Parathyroid adenoma (tissue), 2 donors: Measurements from ENCODE around the gene STAG2.
"Not testable (repeated sequence)": the region's sequence is repeated elsewhere in the genome, so short reads cannot be mapped to it uniquely, and the experiment has no call there.

Experiments
- H2AFZ ChIP-seq: fragments of 300-600 bp; sonication (generic); one replicate; pipeline ENCODE4 v1.7.0; 2017; ENCODE audit warnings: antibody characterized with exemption, mild to moderate bottlenecking
- H3K27ac ChIP-seq: fragments of 300-600 bp; sonication (generic); one replicate; pipeline ENCODE4 v1.7.0; 2017
- H3K27me3 ChIP-seq: fragments of 300-600 bp; sonication (generic); one replicate; pipeline ENCODE4 v1.7.0; 2017; ENCODE audit warnings: low read length; ENCODE audit not compliant: control insufficient read depth, insufficient read depth
- H3K36me3 ChIP-seq: fragments of 300-600 bp; sonication (generic); one replicate; pipeline ENCODE4 v1.7.0; 2017; ENCODE audit warnings: low read length; ENCODE audit not compliant: control insufficient read depth, insufficient read depth
- H3K4me1 ChIP-seq: fragments of 300-600 bp; sonication (generic); one replicate; pipeline ENCODE4 v1.7.0; 2017; ENCODE audit warnings: control low read depth
- H3K4me2 ChIP-seq: fragments of 300-600 bp; sonication (generic); one replicate; pipeline ENCODE4 v1.7.0; 2017; ENCODE audit warnings: low read length
- H3K4me3 ChIP-seq: fragments of 300-600 bp; sonication (generic); one replicate; pipeline ENCODE4 v1.7.0; 2017; ENCODE audit warnings: low read depth, low read length
- H3K79me2 ChIP-seq: fragments of 300-600 bp; sonication (generic); one replicate; pipeline ENCODE4 v1.7.0; 2017; ENCODE audit warnings: control low read depth
- H3K9ac ChIP-seq: fragments of 300-600 bp; sonication (generic); one replicate; pipeline ENCODE4 v1.7.0; 2017; ENCODE audit warnings: mild to moderate bottlenecking
- H3K9me3 ChIP-seq: fragments of 300-600 bp; sonication (generic); one replicate; pipeline ENCODE4 v1.7.0; 2017; ENCODE audit warnings: low read length; ENCODE audit not compliant: control insufficient read depth
- CTCF ChIP-seq: fragments of 300-600 bp; sonication (generic); IDR thresholded peaks from one replicate; pipeline ENCODE4 v1.7.0; 2017; ENCODE audit warnings: antibody characterized with exemption, mild to moderate bottlenecking
- donor health status: primary hyperparathyroidism.

STAG2 gene

GRCh38 chrX:124097116-124097515, 135.6 kb downstream of the STAG2 start:
- Histone ChIP-seq H3K9ac (no peak overlapping the region), H3K4me1 (no peaks in the 10 kb centered on the region), H3K27me3 (no peaks in the 10 kb centered on the region), H3K4me2 (no peak overlapping the region), H3K79me2 (no peaks in the 10 kb centered on the region), H3K27ac (no peak overlapping the region), H3K9me3 (no peaks in the 10 kb centered on the region), H3K36me3 (no peaks in the 10 kb centered on the region), H2AFZ (no peak overlapping the region), H3K4me3 (no peak overlapping the region)
- no peak for TF ChIP-seq CTCF

DNA sequence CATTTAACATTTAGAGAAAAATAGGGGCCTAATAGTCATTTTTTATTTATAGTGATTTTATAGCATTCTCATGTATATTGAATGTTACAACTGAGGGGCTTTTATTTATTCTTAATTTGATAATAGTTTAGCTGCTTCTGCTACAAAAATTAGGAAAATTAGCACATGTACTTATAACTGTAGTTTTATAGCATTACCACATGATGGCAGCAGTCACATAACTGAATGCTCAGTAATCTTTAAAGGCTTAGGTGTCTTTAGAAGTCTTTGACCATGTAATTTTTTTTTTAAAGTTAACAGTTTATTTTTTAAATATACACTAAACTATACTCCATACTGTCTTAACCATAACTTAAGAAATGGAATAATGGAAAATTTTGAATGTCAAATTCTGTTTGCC, 136.6 kb downstream of the STAG2 start:
- H2AFZ ChIP-seq = no peak overlapping the region
- H3K9me3 ChIP-seq = no peaks in the 10 kb centered on the region
- no peaks in the 10 kb centered on the region for H3K36me3 ChIP-seq
- H3K4me2 ChIP-seq = no peak overlapping the region
- H3K27me3 ChIP-seq = no peaks in the 10 kb centered on the region
- H3K4me3 ChIP-seq = no peak overlapping the region
- TF ChIP-seq CTCF = peak; percentile 36
- H3K27ac ChIP-seq = no peak overlapping the region
- H3K9ac ChIP-seq = no peak overlapping the region
- H3K79me2 ChIP-seq = no peaks in the 10 kb centered on the region
- H3K4me1 ChIP-seq = no peaks in the 10 kb centered on the region

DNA sequence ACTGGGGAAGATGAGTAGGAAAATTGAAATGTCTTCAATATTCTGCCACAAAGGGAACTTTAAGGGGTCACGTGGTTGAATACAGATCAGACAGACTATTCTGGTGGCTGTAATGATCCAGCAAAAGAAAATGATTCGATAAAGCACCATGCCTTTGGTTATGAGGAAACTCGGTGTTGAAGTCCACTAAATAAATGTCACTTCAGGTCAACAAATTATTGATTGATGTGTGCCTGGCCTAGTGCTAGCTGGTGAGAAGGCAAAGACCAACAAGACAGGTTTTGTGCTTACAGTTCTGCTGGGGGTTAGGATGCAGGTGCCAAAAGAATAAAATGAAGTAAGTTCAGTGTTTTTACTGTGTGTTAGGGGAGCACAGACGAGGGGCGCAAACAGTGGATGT, 142.5 kb downstream of the STAG2 start:
- no peak for TF ChIP-seq CTCF
- Histone ChIP-seq H3K4me2 (no peak overlapping the region), H3K79me2 (no peaks in the 10 kb centered on the region), H3K36me3 (no peaks in the 10 kb centered on the region), H3K9ac (no peak overlapping the region), H3K4me3 (no peak overlapping the region), H2AFZ (no peak overlapping the region), H3K27me3 (no peaks in the 10 kb centered on the region), H3K4me1 (no peaks in the 10 kb centered on the region), H3K9me3 (no peaks in the 10 kb centered on the region), H3K27ac (no peak overlapping the region)

DNA sequence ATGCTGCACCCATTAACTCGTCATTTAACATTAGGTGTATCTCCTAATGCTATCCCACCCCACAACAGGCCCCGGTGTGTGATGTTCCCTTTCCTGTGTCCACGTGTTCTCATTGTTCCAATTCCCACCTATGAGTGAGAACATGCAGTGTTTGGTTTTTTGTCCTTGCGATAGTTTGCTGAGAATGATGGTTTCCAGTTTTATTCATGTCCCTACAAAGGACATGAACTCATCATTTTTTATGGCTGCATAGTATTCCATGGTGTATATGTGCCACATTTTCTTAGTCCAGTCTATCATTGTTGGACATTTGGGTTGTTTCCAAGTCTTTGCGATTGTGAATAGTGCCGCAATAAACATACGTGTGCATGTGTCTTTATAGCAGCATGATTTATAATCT, 143.0 kb downstream of the STAG2 start:
- H3K79me2 ChIP-seq, H3K4me1 ChIP-seq, H3K36me3 ChIP-seq, H3K27me3 ChIP-seq, H3K4me2 ChIP-seq, H2AFZ ChIP-seq, H3K27ac ChIP-seq, H3K9ac ChIP-seq, H3K9me3 ChIP-seq, H3K4me3 ChIP-seq: not testable (repeated sequence)

- Histone ChIP-seq H3K4me2 (no peak overlapping the region), H3K79me2 (no peaks in the 10 kb centered on the region), H3K27me3 (no peaks in the 10 kb centered on the region), H2AFZ (no peak overlapping the region), H3K36me3 (no peaks in the 10 kb centered on the region), H3K9me3 (no peaks in the 10 kb centered on the region), H3K4me3 (no peak overlapping the region), H3K4me1 (no peaks in the 10 kb centered on the region), H3K27ac (no peak overlapping the region), H3K9ac (no peak overlapping the region)
- no peak for TF ChIP-seq CTCF
These were observed 152.4 kb downstream of the STAG2 start for GRCh38 chrX:124113621-124114600.
